ENCODE data around the gene QPCT.
A peak's percentile ranks its signal among the peaks of the same experiment; 100 is the strongest.
"Not testable (repeated sequence)": the region's sequence is repeated elsewhere in the genome, so short reads cannot be mapped to it uniquely, and the experiment has no call there.

Gene QPCT

GRCh38 chr2:37344453-37345361, at the start of gene QPCT:
Gene QPCT, plus strand, starts transcription at chr2:37344630. Its CDS starts 102 bp downstream, at chr2:37344732.
- peak; percentile 42 for DNase-seq

GRCh38 chr2:37294858-37295257, 49.6 kb upstream of the QPCT start:
- not testable (repeated sequence) for DNase-seq

GRCh38 chr2:37295469-37296073, 48.9 kb upstream of the QPCT start:
- DNase-seq = no peak

GRCh38 chr2:37297632-37298031, 46.8 kb upstream of the QPCT start:
- DNase-seq = no peak

- DNase-seq = peak; percentile 19
Observed at GRCh38 chr2:37300146-37300545, 44.3 kb upstream of the QPCT start.

GRCh38 chr2:37300578-37300977, 43.9 kb upstream of the QPCT start:
- no peak for DNase-seq

GRCh38 chr2:37301408-37301807, 43.0 kb upstream of the QPCT start:
- DNase-seq = no peak

- DNase-seq = no peak
Observed at GRCh38 chr2:37302701-37303252, 41.7 kb upstream of the QPCT start.

- no peak for DNase-seq
Observed at GRCh38 chr2:37306024-37306423, 38.4 kb upstream of the QPCT start.

- no peak for DNase-seq
Observed at GRCh38 chr2:37307500-37307899, 36.9 kb upstream of the QPCT start.

GRCh38 chr2:37315364-37315763, 29.1 kb upstream of the QPCT start:
- DNase-seq = no peak

- DNase-seq = no peak
Observed at GRCh38 chr2:37316181-37316580, 28.2 kb upstream of the QPCT start.

- no peak for DNase-seq
Observed at GRCh38 chr2:37317746-37318145, 26.7 kb upstream of the QPCT start.

GRCh38 chr2:37318401-37318800, 26.0 kb upstream of the QPCT start:
- DNase-seq = peak; percentile 63

GRCh38 chr2:37319754-37320609, 24.4 kb upstream of the QPCT start:
- no peak for DNase-seq

GRCh38 chr2:37321029-37321682, 23.3 kb upstream of the QPCT start:
- DNase-seq = peak; percentile 6

- no peak for DNase-seq
Observed at GRCh38 chr2:37322368-37322767, 22.1 kb upstream of the QPCT start.

- no peak for DNase-seq
Observed at GRCh38 chr2:37323176-37323780, 21.2 kb upstream of the QPCT start.

GRCh38 chr2:37323781-37324535, 20.5 kb upstream of the QPCT start:
- peak; percentile 23 for DNase-seq

GRCh38 chr2:37324536-37324785, 20.0 kb upstream of the QPCT start:
- DNase-seq = peak; percentile 65

GRCh38 chr2:37324786-37325624, 19.4 kb upstream of the QPCT start, which contains the start of gene PRKD3:
Gene PRKD3, minus strand, starts transcription at chr2:37324833. Its CDS starts 8,309 bp downstream, at chr2:37316524.
- DNase-seq = peak; percentile 58

All from inflammatory macrophage treated with lipopolysaccharide for 4 hours (primary cell).